ENCODE measurements around the gene IFT122. TPM values are rescaled to one million over a fixed set of nuclear protein-coding genes. Genes with fewer than 3 reads are reported as not detected.
"Not testable (repeated sequence)": the region's sequence is repeated elsewhere in the genome, so short reads cannot be mapped to it uniquely, and the experiment has no call there.

The IFT122 gene
- total RNA-seq, 2 experiments from 2014 or later = 18.4 to 22.6 TPM

- DNase-seq; POLR2A ChIA-PET; CTCF ChIA-PET; intact Hi-C loops (cut with DNase I, micrococcal nuclease); H3K27me3 Mint-ChIP-seq; ATAC-seq; H3K36me3 Mint-ChIP-seq (ENCODE audit: low read depth); H3K4me3 Mint-ChIP-seq; H3K27ac Mint-ChIP-seq; H3K9me3 Mint-ChIP-seq (ENCODE audit: low read depth); H3K4me1 Mint-ChIP-seq: not testable (repeated sequence)
These were observed 105.9 kb downstream of the IFT122 start for GRCh38 chr3:129545951-129546350.

DNA sequence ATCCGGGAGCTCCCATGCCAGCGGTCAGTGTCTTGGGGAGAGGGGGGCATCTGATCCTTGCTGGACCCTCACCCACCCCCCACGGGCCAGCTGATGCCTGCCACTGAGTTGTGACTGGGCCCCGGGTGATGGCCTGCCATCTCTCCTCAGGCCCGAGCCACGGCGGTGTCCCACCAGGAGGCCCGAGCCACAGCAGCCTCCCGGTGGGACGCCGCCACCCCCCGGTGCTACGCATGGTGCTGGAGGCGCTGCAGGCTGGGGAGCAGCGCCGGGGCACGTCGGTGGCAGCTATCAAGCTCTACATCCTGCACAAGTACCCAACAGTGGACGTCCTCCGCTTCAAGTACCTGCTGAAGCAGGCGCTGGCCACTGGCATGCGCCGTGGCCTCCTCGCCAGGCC lies 107.2 kb downstream of the IFT122 start:
- H3K36me3 Mint-ChIP-seq (ENCODE audit: low read depth) = no peaks in the 10 kb centered on the region
- H3K4me3 Mint-ChIP-seq = no peak overlapping the region
- intact Hi-C loops (cut with DNase I, micrococcal nuclease) = no loop called here
- peaks cover 3% of the 10 kb centered on the region for H3K27me3 Mint-ChIP-seq
- no peak overlapping the region for H3K27ac Mint-ChIP-seq
- no peaks in the 10 kb centered on the region for H3K4me1 Mint-ChIP-seq
- no peaks in the 10 kb centered on the region for H3K9me3 Mint-ChIP-seq (ENCODE audit: low read depth)
- DNase-seq (no peak), ATAC-seq (no peak)
- ChIA-PET CTCF (no interaction called here), POLR2A (no interaction called here)

GRCh38 chr3:129548104-129548965 lies 108.3 kb downstream of the IFT122 start:
- POLR2A ChIA-PET = no interaction called here
- H3K4me3 Mint-ChIP-seq = no peak overlapping the region
- CTCF ChIA-PET = no interaction called here
- H3K9me3 Mint-ChIP-seq (ENCODE audit: low read depth) = no peaks in the 10 kb centered on the region
- H3K27me3 Mint-ChIP-seq = peaks cover 3% of the 10 kb centered on the region
- H3K27ac Mint-ChIP-seq = no peak overlapping the region
- DNase-seq (no peak), ATAC-seq (no peak)
- intact Hi-C loops (cut with DNase I, micrococcal nuclease) = no loop called here
- no peaks in the 10 kb centered on the region for H3K36me3 Mint-ChIP-seq (ENCODE audit: low read depth)
- no peaks in the 10 kb centered on the region for H3K4me1 Mint-ChIP-seq

- Mint-ChIP-seq H3K27me3 (peaks cover 3% of the 10 kb centered on the region), H3K27ac (no peak overlapping the region), H3K36me3 (ENCODE audit: low read depth) (no peaks in the 10 kb centered on the region), H3K9me3 (ENCODE audit: low read depth) (no peaks in the 10 kb centered on the region), H3K4me3 (no peak overlapping the region), H3K4me1 (peaks cover 3% of the 10 kb centered on the region)
- DNase-seq = no peak
- ChIA-PET CTCF (no interaction called here), POLR2A (no interaction called here)
- no peak for ATAC-seq
- intact Hi-C loops (cut with DNase I, micrococcal nuclease) = no loop called here
These were observed 109.2 kb downstream of the IFT122 start for GRCh38 chr3:129549006-129549800.

GRCh38 chr3:129549805-129550204 lies 109.8 kb downstream of the IFT122 start:
- peaks cover 3% of the 10 kb centered on the region for H3K27me3 Mint-ChIP-seq
- ATAC-seq (no peak), DNase-seq (no peak)
- intact Hi-C loops (cut with DNase I, micrococcal nuclease) = no loop called here
- CTCF ChIA-PET = no interaction called here
- H3K27ac Mint-ChIP-seq = no peak overlapping the region
- POLR2A ChIA-PET = no interaction called here
- H3K4me1 Mint-ChIP-seq = peaks cover 5% of the 10 kb centered on the region
- no peaks in the 10 kb centered on the region for H3K36me3 Mint-ChIP-seq (ENCODE audit: low read depth)
- no peaks in the 10 kb centered on the region for H3K9me3 Mint-ChIP-seq (ENCODE audit: low read depth)
- no peak overlapping the region for H3K4me3 Mint-ChIP-seq

DNA sequence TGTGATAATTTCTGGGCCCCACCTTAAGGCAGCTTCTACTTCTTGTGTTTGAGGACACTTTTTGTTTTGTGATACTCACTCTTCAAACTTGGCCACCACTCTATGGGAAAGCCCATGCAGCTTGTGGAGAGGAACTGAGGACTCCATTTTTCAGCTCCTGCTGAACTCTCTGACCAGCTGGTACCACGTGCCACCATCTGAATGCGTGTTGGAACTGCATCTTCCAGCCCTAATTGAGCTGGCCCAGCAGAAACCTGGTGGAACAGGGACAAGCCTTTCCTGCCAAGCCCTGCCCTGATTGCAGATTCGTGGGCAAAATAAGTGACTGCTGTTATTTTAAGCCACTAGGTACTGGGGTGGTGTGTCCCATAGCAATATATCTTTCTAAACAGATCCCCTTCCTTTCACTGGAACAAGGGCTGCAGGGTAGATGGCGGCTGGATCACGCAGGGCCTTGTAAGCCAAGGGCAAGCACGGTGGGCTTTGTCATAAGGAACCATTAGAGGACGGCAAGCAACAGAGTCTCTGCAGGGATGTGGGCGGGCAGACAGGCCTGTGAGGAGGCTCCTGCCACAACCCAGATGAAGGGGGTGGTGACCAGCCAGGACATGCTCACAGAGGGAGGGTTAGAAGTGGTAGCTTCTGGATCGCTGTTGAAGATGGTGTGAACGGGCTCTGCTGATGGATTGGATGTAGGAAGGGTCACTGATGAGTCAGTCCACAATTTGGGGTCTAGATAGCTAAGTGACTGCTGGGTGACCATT lies 112.4 kb downstream of the IFT122 start:
- Mint-ChIP-seq H3K36me3 (ENCODE audit: low read depth) (no peaks in the 10 kb centered on the region), H3K27me3 (peaks cover 3% of the 10 kb centered on the region), H3K4me1 (peaks cover 5% of the 10 kb centered on the region), H3K4me3 (no peak overlapping the region), H3K9me3 (ENCODE audit: low read depth) (no peaks in the 10 kb centered on the region), H3K27ac (no peak overlapping the region)
- ChIA-PET POLR2A (no interaction called here), CTCF (no interaction called here)
- no peak for DNase-seq
- ATAC-seq = no peak
- intact Hi-C loops (cut with DNase I, micrococcal nuclease) = no loop called here

DNA sequence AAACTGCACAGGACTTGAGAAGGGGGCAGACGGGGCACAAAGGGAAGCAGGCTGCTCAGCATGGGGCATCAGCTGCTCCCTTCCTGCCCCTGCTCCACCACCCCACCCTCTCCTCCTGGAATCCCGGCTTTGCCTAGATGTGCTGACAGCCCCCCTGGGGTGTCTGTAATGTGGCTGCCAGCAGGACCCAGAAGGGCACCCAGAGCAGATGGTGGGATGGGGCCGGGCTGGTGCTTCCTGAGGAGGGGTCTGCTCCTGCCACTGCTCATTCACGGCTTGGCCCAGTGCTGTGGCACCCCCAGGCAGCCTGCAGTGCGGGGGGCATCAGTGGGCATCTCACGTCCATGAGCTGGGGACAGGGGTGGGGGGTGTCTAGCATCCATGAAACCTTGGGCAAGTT lies 113.1 kb downstream of the IFT122 start:
- Mint-ChIP-seq H3K36me3 (ENCODE audit: low read depth) (no peaks in the 10 kb centered on the region), H3K9me3 (ENCODE audit: low read depth) (no peaks in the 10 kb centered on the region), H3K4me1 (peaks cover 5% of the 10 kb centered on the region), H3K27me3 (peaks cover 3% of the 10 kb centered on the region), H3K27ac (no peak overlapping the region), H3K4me3 (no peak overlapping the region)
- POLR2A ChIA-PET = no interaction called here
- DNase-seq = no peak
- CTCF ChIA-PET = interaction anchor here (1.2 kb wide), 1 partner anchor 63 kb away, joined by 4 read pairs; no protein-coding TSS in a partner anchor
- ATAC-seq = no peak
- intact Hi-C loops (cut with DNase I, micrococcal nuclease) = no loop called here

- Mint-ChIP-seq H3K36me3 (ENCODE audit: low read depth) (no peaks in the 10 kb centered on the region), H3K9me3 (ENCODE audit: low read depth) (no peaks in the 10 kb centered on the region), H3K27me3 (peaks cover 3% of the 10 kb centered on the region), H3K4me3 (no peak overlapping the region), H3K4me1 (peaks cover 5% of the 10 kb centered on the region), H3K27ac (no peak overlapping the region)
- intact Hi-C loops (cut with DNase I, micrococcal nuclease) = no loop called here
- POLR2A ChIA-PET = no interaction called here
- no peak for ATAC-seq
- CTCF ChIA-PET = interaction anchor here (1.2 kb wide), 1 partner anchor 63 kb away, joined by 4 read pairs; no protein-coding TSS in a partner anchor
- DNase-seq = peak; percentile 53
These were observed 113.7 kb downstream of the IFT122 start for GRCh38 chr3:129553719-129554118.

DNA sequence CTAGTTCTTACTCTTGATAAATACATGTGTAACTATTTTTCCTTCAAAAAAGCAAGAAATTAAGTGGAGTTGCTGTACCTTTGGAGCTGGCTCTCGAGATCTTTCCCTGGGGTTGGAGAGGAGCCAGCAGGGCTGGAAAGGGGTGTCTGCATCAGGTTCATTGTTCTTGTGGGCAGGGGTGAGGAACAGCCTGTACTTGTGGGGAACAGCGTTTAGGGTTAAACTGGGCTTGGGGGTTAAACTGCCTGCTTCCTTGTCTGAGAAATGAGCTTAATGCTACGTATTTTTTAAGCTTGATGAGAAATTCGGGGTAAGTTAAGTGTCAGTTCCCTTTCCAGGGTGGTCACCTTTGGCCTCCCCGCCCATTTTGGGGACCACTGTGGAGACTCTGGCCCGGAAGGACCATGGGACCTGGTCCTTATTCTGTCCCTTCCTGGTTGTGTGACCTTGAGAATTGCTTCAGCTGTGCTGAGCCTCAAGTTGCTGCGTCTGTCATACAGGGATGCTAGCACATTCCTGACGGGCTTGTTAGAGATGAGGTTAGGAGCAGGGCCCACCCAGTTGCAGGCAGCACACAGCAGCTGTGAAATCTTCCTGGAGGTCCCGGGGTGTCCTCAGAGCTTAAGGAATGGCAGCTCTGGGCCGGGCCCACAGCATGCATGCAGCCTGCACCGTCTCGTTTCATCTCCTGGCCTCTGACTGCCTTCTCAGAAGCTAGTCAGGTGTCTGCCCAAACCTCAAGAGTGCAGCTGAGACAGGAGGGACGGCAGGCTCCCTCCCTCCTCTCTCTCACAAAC lies 114.5 kb downstream of the IFT122 start:
- POLR2A ChIA-PET = interaction anchor here (0.5 kb wide), 1 partner anchor 371 kb away, joined by 3 read pairs; no protein-coding TSS in a partner anchor

GRCh38 chr3:129555153-129555550 lies 115.1 kb downstream of the IFT122 start:
- POLR2A ChIA-PET = no interaction called here
- Mint-ChIP-seq H3K4me3 (no peak overlapping the region), H3K36me3 (ENCODE audit: low read depth) (no peaks in the 10 kb centered on the region), H3K4me1 (peaks cover 5% of the 10 kb centered on the region), H3K9me3 (ENCODE audit: low read depth) (no peaks in the 10 kb centered on the region), H3K27me3 (peaks cover 3% of the 10 kb centered on the region), H3K27ac (no peak overlapping the region)
- DNase-seq (no peak), ATAC-seq (no peak)
- CTCF ChIA-PET = interaction anchor here (1.0 kb wide), 1 partner anchor 1052 kb away, joined by 5 read pairs; no protein-coding TSS in a partner anchor
- intact Hi-C loops (cut with DNase I, micrococcal nuclease) = no loop called here

More for the DNA sequence above, 114.5 kb downstream of the IFT122 start:
- Mint-ChIP-seq H3K9me3 (ENCODE audit: low read depth) (no peaks in the 10 kb centered on the region), H3K4me1 (peaks cover 5% of the 10 kb centered on the region), H3K27ac (no peak overlapping the region), H3K36me3 (ENCODE audit: low read depth) (no peaks in the 10 kb centered on the region), H3K27me3 (peaks cover 3% of the 10 kb centered on the region), H3K4me3 (no peak overlapping the region)
- intact Hi-C loops (cut with DNase I, micrococcal nuclease) = no loop called here
- CTCF ChIA-PET = interaction anchor here (1.0 to 1.2 kb wide), 2 partner anchors 64 to 1051 kb away, joined by 4 to 5 read pairs; no protein-coding TSS in a partner anchor
- no peak for DNase-seq
- no peak for ATAC-seq

Data from activated CD4-positive, alpha-beta T cell treated with anti-CD3 and anti-CD28 coated beads for 36 hours (primary cell).